Lower leg skin (tissue), 3 donors: ENCODE results near the gene ASPSCR1.

ENCODE experiments used
- POLR2A ChIP-seq, 2 donors: fragments of 450-650 bp; IDR thresholded peaks; one replicate each; pipeline ENCODE4 v1.6.1; 2016 to 2017; ENCODE audit warnings: antibody characterized with exemption in 2 of 2, mild to moderate bottlenecking in 1 of 2, moderate library complexity in 1 of 2
- TF ChIP-seq, protein P1 (sequence below), 3 donors: fragments of 450-650 bp; IDR thresholded peaks; one replicate each; pipeline ENCODE4 v1.5.1; 2016; ENCODE audit warnings: antibody characterized with exemption in 3 of 3, mild to moderate bottlenecking in 3 of 3, moderate library complexity in 2 of 3

DNA sequence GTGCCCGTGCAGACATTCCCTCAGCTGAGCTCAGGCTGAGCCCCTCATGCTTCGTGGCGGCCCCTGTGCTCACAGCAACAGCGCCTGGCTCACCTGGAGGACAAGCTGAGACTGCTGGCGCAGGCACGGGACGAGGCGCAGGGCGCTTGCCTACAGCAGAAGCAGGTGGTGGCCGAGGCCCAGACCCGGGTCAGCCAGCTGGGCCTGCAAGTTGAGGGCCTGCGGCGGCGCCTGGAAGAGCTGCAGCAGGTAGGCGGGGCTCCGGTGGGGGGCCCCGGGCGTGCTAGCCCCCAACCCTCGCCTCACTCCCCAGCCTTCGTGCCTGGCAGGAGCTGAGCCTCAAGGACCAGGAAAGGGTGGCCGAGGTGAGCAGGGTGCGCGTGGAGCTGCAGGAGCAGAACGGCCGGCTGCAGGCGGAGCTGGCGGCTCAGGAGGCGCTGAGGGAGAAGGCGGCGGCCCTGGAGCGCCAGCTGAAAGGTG is 52.6 kb downstream of the ASPSCR1 start:
- TF ChIP-seq, protein P1, sequence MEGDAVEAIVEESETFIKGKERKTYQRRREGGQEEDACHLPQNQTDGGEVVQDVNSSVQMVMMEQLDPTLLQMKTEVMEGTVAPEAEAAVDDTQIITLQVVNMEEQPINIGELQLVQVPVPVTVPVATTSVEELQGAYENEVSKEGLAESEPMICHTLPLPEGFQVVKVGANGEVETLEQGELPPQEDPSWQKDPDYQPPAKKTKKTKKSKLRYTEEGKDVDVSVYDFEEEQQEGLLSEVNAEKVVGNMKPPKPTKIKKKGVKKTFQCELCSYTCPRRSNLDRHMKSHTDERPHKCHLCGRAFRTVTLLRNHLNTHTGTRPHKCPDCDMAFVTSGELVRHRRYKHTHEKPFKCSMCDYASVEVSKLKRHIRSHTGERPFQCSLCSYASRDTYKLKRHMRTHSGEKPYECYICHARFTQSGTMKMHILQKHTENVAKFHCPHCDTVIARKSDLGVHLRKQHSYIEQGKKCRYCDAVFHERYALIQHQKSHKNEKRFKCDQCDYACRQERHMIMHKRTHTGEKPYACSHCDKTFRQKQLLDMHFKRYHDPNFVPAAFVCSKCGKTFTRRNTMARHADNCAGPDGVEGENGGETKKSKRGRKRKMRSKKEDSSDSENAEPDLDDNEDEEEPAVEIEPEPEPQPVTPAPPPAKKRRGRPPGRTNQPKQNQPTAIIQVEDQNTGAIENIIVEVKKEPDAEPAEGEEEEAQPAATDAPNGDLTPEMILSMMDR (IDR thresholded peaks at IDR 0.05), result no peak
- no peak for TF ChIP-seq POLR2A (IDR thresholded peaks at IDR 0.05)
